ENCODE data around the gene IPMK. TPM values are rescaled to one million over a fixed set of nuclear protein-coding genes. Genes with fewer than 3 reads are reported as not detected.

The IPMK gene
- total and polyA plus RNA-seq, 9 of the 15 experiments (the other 6 are each of a cell fraction or from before 2014, with no cell fraction given) = 0.98 to 4.4 (median 2.7) TPM

DNA sequence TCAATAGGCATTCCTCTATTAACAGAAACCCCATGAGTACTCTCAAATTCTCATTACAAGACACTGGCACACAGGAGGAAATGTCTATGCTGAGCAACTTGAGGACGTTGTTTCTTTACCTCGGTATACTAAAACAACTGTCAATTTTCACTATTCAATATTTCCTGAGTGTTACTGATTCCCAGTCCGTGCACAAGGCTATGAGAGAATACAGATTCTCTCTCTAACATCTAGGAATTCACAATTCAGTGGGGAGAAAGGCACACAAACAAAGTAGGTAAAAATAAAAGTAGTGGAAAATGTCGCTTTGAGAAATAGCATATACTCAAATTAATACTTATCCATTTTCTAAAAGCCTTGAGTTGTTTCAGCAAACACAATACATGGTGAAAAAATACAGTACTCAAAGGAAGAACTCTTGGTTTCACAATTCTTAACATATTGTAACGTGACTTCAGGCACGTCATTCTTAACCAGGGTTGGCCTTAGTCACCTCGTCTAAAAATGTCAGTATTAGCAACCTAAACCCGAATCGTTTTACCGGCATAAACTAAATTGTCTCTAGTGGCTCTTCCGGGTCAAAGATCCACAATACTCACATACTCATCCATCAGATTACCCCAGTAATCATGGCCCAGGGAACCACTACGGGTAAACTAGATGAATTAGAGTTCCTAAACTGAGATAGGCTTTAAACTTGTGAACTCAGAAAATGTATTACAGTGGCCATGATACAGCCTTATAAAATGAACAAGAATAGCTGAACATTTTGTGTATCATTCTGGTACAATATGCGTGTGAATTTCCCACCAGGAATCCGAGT lies 1.5 kb downstream of the IPMK start (continued):
- TF ChIP-seq ZFP30 (CRISPR knock-in tag; IDR thresholded peaks at IDR 0.05; ENCODE audit: borderline replicate concordance) = no peak
- no peak for TF ChIP-seq ZNF140 (CRISPR knock-in tag; IDR thresholded peaks at IDR 0.05)
- TF ChIP-seq, protein P1, sequence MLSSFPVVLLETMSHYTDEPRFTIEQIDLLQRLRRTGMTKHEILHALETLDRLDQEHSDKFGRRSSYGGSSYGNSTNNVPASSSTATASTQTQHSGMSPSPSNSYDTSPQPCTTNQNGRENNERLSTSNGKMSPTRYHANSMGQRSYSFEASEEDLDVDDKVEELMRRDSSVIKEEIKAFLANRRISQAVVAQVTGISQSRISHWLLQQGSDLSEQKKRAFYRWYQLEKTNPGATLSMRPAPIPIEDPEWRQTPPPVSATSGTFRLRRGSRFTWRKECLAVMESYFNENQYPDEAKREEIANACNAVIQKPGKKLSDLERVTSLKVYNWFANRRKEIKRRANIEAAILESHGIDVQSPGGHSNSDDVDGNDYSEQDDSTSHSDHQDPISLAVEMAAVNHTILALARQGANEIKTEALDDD (IDR thresholded peaks at IDR 0.05) = peak; percentile 94
- TF ChIP-seq KAT8 (IDR thresholded peaks at IDR 0.05; ENCODE audit: low read depth) = no peak
- TF ChIP-seq, protein P2, sequence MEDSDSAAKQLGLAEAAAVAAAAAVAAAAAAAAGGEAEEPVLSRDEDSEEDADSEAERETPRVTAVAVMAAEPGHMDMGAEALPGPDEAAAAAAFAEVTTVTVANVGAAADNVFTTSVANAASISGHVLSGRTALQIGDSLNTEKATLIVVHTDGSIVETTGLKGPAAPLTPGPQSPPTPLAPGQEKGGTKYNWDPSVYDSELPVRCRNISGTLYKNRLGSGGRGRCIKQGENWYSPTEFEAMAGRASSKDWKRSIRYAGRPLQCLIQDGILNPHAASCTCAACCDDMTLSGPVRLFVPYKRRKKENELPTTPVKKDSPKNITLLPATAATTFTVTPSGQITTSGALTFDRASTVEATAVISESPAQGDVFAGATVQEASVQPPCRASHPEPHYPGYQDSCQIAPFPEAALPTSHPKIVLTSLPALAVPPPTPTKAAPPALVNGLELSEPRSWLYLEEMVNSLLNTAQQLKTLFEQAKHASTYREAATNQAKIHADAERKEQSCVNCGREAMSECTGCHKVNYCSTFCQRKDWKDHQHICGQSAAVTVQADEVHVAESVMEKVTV (CRISPR knock-in tag; IDR thresholded peaks at IDR 0.05) = peak; percentile 31; the same call in 1 of the 2 replicates
- TF ChIP-seq HDAC2 (IDR thresholded peaks at IDR 0.05) = no peak
- no peak for TF ChIP-seq SMARCA5 (IDR thresholded peaks at IDR 0.05)
- TF ChIP-seq, protein P3, sequence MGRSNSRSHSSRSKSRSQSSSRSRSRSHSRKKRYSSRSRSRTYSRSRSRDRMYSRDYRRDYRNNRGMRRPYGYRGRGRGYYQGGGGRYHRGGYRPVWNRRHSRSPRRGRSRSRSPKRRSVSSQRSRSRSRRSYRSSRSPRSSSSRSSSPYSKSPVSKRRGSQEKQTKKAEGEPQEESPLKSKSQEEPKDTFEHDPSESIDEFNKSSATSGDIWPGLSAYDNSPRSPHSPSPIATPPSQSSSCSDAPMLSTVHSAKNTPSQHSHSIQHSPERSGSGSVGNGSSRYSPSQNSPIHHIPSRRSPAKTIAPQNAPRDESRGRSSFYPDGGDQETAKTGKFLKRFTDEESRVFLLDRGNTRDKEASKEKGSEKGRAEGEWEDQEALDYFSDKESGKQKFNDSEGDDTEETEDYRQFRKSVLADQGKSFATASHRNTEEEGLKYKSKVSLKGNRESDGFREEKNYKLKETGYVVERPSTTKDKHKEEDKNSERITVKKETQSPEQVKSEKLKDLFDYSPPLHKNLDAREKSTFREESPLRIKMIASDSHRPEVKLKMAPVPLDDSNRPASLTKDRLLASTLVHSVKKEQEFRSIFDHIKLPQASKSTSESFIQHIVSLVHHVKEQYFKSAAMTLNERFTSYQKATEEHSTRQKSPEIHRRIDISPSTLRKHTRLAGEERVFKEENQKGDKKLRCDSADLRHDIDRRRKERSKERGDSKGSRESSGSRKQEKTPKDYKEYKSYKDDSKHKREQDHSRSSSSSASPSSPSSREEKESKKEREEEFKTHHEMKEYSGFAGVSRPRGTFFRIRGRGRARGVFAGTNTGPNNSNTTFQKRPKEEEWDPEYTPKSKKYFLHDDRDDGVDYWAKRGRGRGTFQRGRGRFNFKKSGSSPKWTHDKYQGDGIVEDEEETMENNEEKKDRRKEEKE (IDR thresholded peaks at IDR 0.05; ENCODE audit: borderline replicate concordance in 1 of 2, control insufficient read depth in 1 of 2, low read depth in 2 of 2, low read length in 1 of 2) = no peak
- no peak for TF ChIP-seq ZNF696 (CRISPR knock-in tag; conservative IDR thresholded peaks at IDR 0.05)
- TF ChIP-seq, protein P4, sequence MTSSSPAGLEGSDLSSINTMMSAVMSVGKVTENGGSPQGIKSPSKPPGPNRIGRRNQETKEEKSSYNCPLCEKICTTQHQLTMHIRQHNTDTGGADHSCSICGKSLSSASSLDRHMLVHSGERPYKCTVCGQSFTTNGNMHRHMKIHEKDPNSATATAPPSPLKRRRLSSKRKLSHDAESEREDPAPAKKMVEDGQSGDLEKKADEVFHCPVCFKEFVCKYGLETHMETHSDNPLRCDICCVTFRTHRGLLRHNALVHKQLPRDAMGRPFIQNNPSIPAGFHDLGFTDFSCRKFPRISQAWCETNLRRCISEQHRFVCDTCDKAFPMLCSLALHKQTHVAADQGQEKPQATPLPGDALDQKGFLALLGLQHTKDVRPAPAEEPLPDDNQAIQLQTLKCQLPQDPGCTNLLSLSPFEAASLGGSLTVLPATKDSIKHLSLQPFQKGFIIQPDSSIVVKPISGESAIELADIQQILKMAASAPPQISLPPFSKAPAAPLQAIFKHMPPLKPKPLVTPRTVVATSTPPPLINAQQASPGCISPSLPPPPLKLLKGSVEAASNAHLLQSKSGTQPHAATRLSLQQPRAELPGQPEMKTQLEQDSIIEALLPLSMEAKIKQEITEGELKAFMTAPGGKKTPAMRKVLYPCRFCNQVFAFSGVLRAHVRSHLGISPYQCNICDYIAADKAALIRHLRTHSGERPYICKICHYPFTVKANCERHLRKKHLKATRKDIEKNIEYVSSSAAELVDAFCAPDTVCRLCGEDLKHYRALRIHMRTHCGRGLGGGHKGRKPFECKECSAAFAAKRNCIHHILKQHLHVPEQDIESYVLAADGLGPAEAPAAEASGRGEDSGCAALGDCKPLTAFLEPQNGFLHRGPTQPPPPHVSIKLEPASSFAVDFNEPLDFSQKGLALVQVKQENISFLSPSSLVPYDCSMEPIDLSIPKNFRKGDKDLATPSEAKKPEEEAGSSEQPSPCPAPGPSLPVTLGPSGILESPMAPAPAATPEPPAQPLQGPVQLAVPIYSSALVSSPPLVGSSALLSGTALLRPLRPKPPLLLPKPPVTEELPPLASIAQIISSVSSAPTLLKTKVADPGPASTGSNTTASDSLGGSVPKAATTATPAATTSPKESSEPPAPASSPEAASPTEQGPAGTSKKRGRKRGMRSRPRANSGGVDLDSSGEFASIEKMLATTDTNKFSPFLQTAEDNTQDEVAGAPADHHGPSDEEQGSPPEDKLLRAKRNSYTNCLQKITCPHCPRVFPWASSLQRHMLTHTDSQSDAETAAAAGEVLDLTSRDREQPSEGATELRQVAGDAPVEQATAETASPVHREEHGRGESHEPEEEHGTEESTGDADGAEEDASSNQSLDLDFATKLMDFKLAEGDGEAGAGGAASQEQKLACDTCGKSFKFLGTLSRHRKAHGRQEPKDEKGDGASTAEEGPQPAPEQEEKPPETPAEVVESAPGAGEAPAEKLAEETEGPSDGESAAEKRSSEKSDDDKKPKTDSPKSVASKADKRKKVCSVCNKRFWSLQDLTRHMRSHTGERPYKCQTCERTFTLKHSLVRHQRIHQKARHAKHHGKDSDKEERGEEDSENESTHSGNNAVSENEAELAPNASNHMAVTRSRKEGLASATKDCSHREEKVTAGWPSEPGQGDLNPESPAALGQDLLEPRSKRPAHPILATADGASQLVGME (CRISPR knock-in tag; IDR thresholded peaks at IDR 0.05) = no peak
- TF ChIP-seq NR4A1 (CRISPR knock-in tag; IDR thresholded peaks at IDR 0.05) = no peak
- TF ChIP-seq NR4A1 (tag; IDR thresholded peaks at IDR 0.05) = no peak
- TF ChIP-seq ZNF766 (CRISPR knock-in tag; conservative IDR thresholded peaks at IDR 0.05) = no peak; the same call in 1 of the 2 replicates
- no peak for TF ChIP-seq TAF9B (IDR thresholded peaks at IDR 0.05; ENCODE audit: partially characterized antibody)
- TF ChIP-seq ZNF146 (CRISPR knock-in tag; IDR thresholded peaks at IDR 0.05; ENCODE audit: unreplicated experiment) = no peak
